Astrocyte (in vitro differentiated cells and primary cell): ENCODE measurements around the gene GTF2IRD1. TPM values are rescaled to one million over a fixed set of nuclear protein-coding genes. Genes with fewer than 3 reads are reported as not detected.
A peak's percentile ranks its signal among the peaks of the same experiment; 100 is the strongest.
"Not testable (repeated sequence)": the region's sequence is repeated elsewhere in the genome, so short reads cannot be mapped to it uniquely, and the experiment has no call there.

Experiments used
- DNase-seq: peaks from one replicate; pipeline ENCODE4 v3.0.0-alpha.2; 2010; ENCODE audit warnings: low read depth
- FAIRE-seq: peaks from 2 replicates; lab custom pipeline; 2011; peaks lifted over from hg19 to GRCh38; lab: Jason Lieb, UNC
- H2AFZ ChIP-seq: 2 replicates; pipeline ENCODE4 v1.6.0; 2012; ENCODE audit warnings: low read depth, low read length, inconsistent platforms
- H3K27ac ChIP-seq: 2 replicates; pipeline ENCODE4 v1.5.1; 2011; ENCODE audit warnings: low read depth, low read length, inconsistent platforms
- H3K27me3 ChIP-seq: 2 replicates; pipeline ENCODE4 v1.6.0; 2011; ENCODE audit warnings: low read length, inconsistent platforms; ENCODE audit not compliant: insufficient read depth
- H3K36me3 ChIP-seq: 2 replicates; pipeline ENCODE4 v1.5.1; 2011; ENCODE audit warnings: low read length, inconsistent platforms; ENCODE audit not compliant: insufficient read depth
- H3K4me1 ChIP-seq: 2 replicates; pipeline ENCODE4 v1.5.1; 2011; ENCODE audit warnings: low read length, inconsistent platforms; ENCODE audit not compliant: insufficient read depth
- H3K4me2 ChIP-seq: 2 replicates; pipeline ENCODE4 v1.6.0; 2012; ENCODE audit warnings: low read length, inconsistent platforms
- H3K4me3 ChIP-seq: 2 replicates; pipeline ENCODE4 v1.5.1; 2011; ENCODE audit warnings: low read depth, mild to moderate bottlenecking, low read length, inconsistent platforms; ENCODE audit not compliant: insufficient read depth
- H3K79me2 ChIP-seq: 2 replicates; pipeline ENCODE4 v1.6.0; 2012; ENCODE audit warnings: mild to moderate bottlenecking, low read length, inconsistent platforms; ENCODE audit not compliant: insufficient read depth
- H3K9ac ChIP-seq: 2 replicates; pipeline ENCODE4 v1.6.0; 2012; ENCODE audit warnings: mild to moderate bottlenecking, low read length, inconsistent platforms
- H3K9me3 ChIP-seq: 2 replicates; pipeline ENCODE4 v1.5.1; 2012; ENCODE audit warnings: low read depth, mild to moderate bottlenecking, low read length, inconsistent platforms; ENCODE audit not compliant: insufficient read depth
- H4K20me1 ChIP-seq: 2 replicates; pipeline ENCODE4 v1.6.0; 2012; ENCODE audit warnings: low read length, inconsistent platforms; ENCODE audit not compliant: insufficient read depth
- H3K27ac Mint-ChIP-seq: one replicate; pipeline ENCODE4 v1.8.0; 2021; ENCODE audit warnings: mild to moderate bottlenecking, mixed read lengths; ENCODE audit not compliant: unreplicated experiment
- H3K27me3 Mint-ChIP-seq: one replicate; pipeline ENCODE4 v1.8.0; 2021; ENCODE audit warnings: low read depth, mixed read lengths; ENCODE audit not compliant: unreplicated experiment
- H3K36me3 Mint-ChIP-seq: one replicate; pipeline ENCODE4 v1.8.0; 2021; ENCODE audit warnings: low read depth, mixed read lengths; ENCODE audit not compliant: unreplicated experiment
- H3K4me1 Mint-ChIP-seq: one replicate; pipeline ENCODE4 v1.8.0; 2021; ENCODE audit warnings: low read depth, mixed read lengths; ENCODE audit not compliant: unreplicated experiment
- H3K4me3 Mint-ChIP-seq: one replicate; pipeline ENCODE4 v1.8.0; 2021; ENCODE audit warnings: mild to moderate bottlenecking, moderate library complexity, mixed read lengths; ENCODE audit not compliant: unreplicated experiment
- H3K9me3 Mint-ChIP-seq: one replicate; pipeline ENCODE4 v1.8.0; 2021; ENCODE audit warnings: mild to moderate bottlenecking, mixed read lengths; ENCODE audit not compliant: unreplicated experiment
- EZH2 ChIP-seq: IDR thresholded peaks from 2 replicates; pipeline ENCODE4 v1.6.1; 2012; ENCODE audit warnings: mild to moderate bottlenecking, low read length, inconsistent platforms; ENCODE audit not compliant: insufficient read depth
- total RNA-seq: library from RNA; stranded (reverse); gene quantifications from 2 replicates; pipeline ENCODE4 v1.2.1, GENCODE V29; 2021
- TF ChIP-seq, protein P1 (sequence below): IDR thresholded peaks from 2 replicates; pipeline ENCODE4 v1.5.1; 2011; ENCODE audit warnings: low read depth, mild to moderate bottlenecking, inconsistent platforms, low read length, moderate library complexity; ENCODE audit not compliant: insufficient read depth

The GTF2IRD1 gene
- total RNA-seq, 1 donor from 2014 or later, result 19.3 TPM

DNA sequence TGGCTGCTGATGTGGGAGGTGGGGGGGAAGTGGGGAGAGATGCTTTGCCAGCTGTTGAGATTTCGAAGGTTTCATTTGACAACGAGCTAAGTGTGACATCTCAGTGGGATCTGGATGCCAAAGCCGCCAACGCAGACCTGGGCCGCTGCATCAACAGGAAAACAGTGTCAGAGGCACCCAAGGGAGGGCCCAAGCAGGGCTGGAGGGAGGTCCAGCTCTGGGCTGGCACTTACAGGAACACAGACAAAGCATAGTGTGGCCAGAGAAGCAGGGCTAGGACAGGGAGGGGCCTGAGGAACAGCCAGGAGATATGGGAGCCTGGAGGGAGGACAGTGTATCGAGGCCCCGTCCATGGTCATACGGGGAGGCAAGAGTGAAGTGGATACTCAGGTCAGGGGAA is 73.1 kb downstream of the GTF2IRD1 start:
- H3K36me3 ChIP-seq, result peaks cover 8% of the 10 kb centered on the region
- peak overlapping the region; percentile 34 for H3K27ac Mint-ChIP-seq
- no peaks in the 10 kb centered on the region for H3K27me3 ChIP-seq
- H3K79me2 ChIP-seq, result no peaks in the 10 kb centered on the region
- no peak overlapping the region for H3K9ac ChIP-seq
- no peak for FAIRE-seq
- H4K20me1 ChIP-seq, result no peaks in the 10 kb centered on the region
- no peaks in the 10 kb centered on the region for H3K4me1 ChIP-seq
- no peaks in the 10 kb centered on the region for H3K9me3 Mint-ChIP-seq
- no peak for DNase-seq
- H3K4me3 Mint-ChIP-seq, result no peak overlapping the region
- H3K4me3 ChIP-seq, result no peak overlapping the region
- no peak for TF ChIP-seq EZH2
- TF ChIP-seq, protein P1, sequence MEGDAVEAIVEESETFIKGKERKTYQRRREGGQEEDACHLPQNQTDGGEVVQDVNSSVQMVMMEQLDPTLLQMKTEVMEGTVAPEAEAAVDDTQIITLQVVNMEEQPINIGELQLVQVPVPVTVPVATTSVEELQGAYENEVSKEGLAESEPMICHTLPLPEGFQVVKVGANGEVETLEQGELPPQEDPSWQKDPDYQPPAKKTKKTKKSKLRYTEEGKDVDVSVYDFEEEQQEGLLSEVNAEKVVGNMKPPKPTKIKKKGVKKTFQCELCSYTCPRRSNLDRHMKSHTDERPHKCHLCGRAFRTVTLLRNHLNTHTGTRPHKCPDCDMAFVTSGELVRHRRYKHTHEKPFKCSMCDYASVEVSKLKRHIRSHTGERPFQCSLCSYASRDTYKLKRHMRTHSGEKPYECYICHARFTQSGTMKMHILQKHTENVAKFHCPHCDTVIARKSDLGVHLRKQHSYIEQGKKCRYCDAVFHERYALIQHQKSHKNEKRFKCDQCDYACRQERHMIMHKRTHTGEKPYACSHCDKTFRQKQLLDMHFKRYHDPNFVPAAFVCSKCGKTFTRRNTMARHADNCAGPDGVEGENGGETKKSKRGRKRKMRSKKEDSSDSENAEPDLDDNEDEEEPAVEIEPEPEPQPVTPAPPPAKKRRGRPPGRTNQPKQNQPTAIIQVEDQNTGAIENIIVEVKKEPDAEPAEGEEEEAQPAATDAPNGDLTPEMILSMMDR, result no peak
- peaks cover 2% of the 10 kb centered on the region for H3K9me3 ChIP-seq
- no peak overlapping the region for H3K27ac ChIP-seq
- H3K36me3 Mint-ChIP-seq, result peaks cover 18% of the 10 kb centered on the region
- no peak overlapping the region for H2AFZ ChIP-seq
- H3K4me1 Mint-ChIP-seq, result peaks cover 3% of the 10 kb centered on the region
- H3K27me3 Mint-ChIP-seq, result no peaks in the 10 kb centered on the region
- no peak overlapping the region for H3K4me2 ChIP-seq

DNA sequence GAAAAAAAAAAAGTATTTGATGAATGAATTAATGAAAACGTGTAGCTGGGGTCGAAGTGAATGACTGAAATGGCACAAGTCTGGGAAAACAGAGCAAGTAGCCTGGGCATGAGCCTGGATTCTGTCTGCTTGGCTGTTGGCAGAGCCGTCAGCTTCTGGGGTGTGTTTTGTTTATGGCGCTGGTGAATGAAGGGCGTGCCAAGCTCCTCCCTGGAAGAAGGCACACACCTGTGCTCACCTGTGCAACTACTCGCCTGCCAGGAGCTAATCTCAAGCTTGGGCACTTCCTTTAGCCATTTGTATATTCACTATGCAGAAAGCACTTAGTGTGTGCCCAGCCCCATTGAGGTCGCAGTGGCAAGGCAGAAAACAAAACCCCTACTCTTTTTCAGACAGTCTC is 74.1 kb downstream of the GTF2IRD1 start:
- H3K36me3 Mint-ChIP-seq, result peaks cover 11% of the 10 kb centered on the region
- Histone ChIP-seq H3K27ac (no peak overlapping the region), H3K9me3 (no peaks in the 10 kb centered on the region), H3K4me2 (no peak overlapping the region), H3K4me1 (no peaks in the 10 kb centered on the region), H2AFZ (no peak overlapping the region), H3K36me3 (peaks cover 5% of the 10 kb centered on the region), H3K79me2 (no peaks in the 10 kb centered on the region), H3K27me3 (no peaks in the 10 kb centered on the region), H4K20me1 (no peaks in the 10 kb centered on the region), H3K9ac (no peak overlapping the region), H3K4me3 (no peak overlapping the region)
- DNase-seq, result no peak
- H3K9me3 Mint-ChIP-seq, result no peaks in the 10 kb centered on the region
- H3K27me3 Mint-ChIP-seq, result no peaks in the 10 kb centered on the region
- FAIRE-seq, result no peak
- peaks cover 3% of the 10 kb centered on the region for H3K4me1 Mint-ChIP-seq
- H3K27ac Mint-ChIP-seq, result no peak overlapping the region
- no peak for TF ChIP-seq EZH2
- TF ChIP-seq, protein P1, result no peak
- no peak overlapping the region for H3K4me3 Mint-ChIP-seq

DNA sequence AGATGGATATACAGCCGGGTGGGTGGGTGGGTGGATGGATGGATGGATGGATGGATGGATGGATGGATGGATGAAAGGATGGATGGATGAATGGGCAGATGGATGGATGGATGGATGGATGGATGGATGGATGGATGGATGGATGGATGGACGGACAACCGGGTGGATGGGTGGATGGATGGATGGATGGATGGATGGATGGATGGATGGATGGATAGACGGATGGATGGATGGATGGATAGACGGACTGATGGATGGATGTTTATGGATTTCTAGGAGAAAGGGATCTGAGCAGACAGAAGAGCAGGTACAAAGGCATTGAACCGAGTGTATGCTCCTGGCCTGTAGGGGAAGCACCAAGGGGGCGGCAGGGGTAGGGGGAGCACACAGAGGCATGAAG is 75.1 kb downstream of the GTF2IRD1 start:
- not testable (repeated sequence) for H3K27me3 ChIP-seq, H3K4me1 Mint-ChIP-seq, H4K20me1 ChIP-seq, H3K9ac ChIP-seq, DNase-seq, H3K4me3 Mint-ChIP-seq, H3K9me3 Mint-ChIP-seq, FAIRE-seq, H3K27ac ChIP-seq, H3K27ac Mint-ChIP-seq, H3K4me1 ChIP-seq, H2AFZ ChIP-seq, H3K79me2 ChIP-seq, H3K9me3 ChIP-seq, H3K4me3 ChIP-seq, H3K4me2 ChIP-seq, H3K36me3 ChIP-seq, H3K27me3 Mint-ChIP-seq
- H3K36me3 Mint-ChIP-seq, result peaks cover 14% of the 10 kb centered on the region
